B cell (primary cell): ENCODE results near the gene IL17RE. TPM values are rescaled to one million over a fixed set of nuclear protein-coding genes. Genes with fewer than 3 reads are reported as not detected.

ENCODE experiments used
- polyA plus RNA-seq: library from polyadenylated mRNA; depleted of rRNA; stranded (reverse); fragments of >200 nt; gene quantifications from 2 replicates; pipeline ENCODE4 v1.2.3, GENCODE V29; 2012
- small RNA-seq: library from RNA; depleted of rRNA; stranded (forward); fragments of <200 nt; gene quantifications from one replicate; pipeline ENCODE3, GENCODE V24; 2012; ENCODE audit warnings: low replicate concordance, low read depth; ENCODE audit not compliant: insufficient read length
- total RNA-seq, 2 donors: library from RNA; stranded (reverse); fragments of 120-200 nt in 1 of 2; gene quantifications; 1 replicate in 1 of 2; 2 replicates in 1 of 2; pipeline versions ENCODE4 v1.2.3 to v1.2.4, GENCODE V29; 2013 to 2022

IL17RE gene
- total and polyA plus RNA-seq, 2 donors (not counting 1 experiment from before 2014, with no cell fraction given) = 0.37 TPM; not detected in 1

Small RNA genes lying within 50 kb of the gene (small RNA-seq; reads per million reads assigned to genes)
- gene RNU6-882P = not detected

Other genes starting within 250 kb of the IL17RE start
- 0.37 and 1.2 TPM in 2 replicates for gene CPNE9, start 199.0 kb upstream of the IL17RE start, total RNA-seq
- 0.20 and 0.30 TPM in 2 replicates for gene CPNE9, start 199.0 kb upstream of the IL17RE start, polyA plus RNA-seq
- 36.5 and 40.1 TPM in 2 replicates for gene BRPF1, start 171.1 kb upstream of the IL17RE start, total RNA-seq
- gene BRPF1, start 171.1 kb upstream of the IL17RE start, polyA plus RNA-seq = 22.2 and 24.4 TPM in 2 replicates
- 81.6 and 90.8 TPM in 2 replicates for gene OGG1, start 152.9 kb upstream of the IL17RE start, total RNA-seq
- gene OGG1, start 152.9 kb upstream of the IL17RE start, polyA plus RNA-seq = 26.5 and 45.6 TPM in 2 replicates
- gene CAMK1, start 132.9 kb upstream of the IL17RE start, total RNA-seq = 0.57 and 1.1 TPM in 2 replicates
- 0.82 and 0.97 TPM in 2 replicates for gene CAMK1, start 132.9 kb upstream of the IL17RE start, polyA plus RNA-seq
- gene TADA3, start 110.4 kb upstream of the IL17RE start, total RNA-seq = 43.4 and 45.6 TPM in 2 replicates
- 42.5 and 45.4 TPM in 2 replicates for gene TADA3, start 110.4 kb upstream of the IL17RE start, polyA plus RNA-seq
- gene ARPC4, start 109.8 kb upstream of the IL17RE start, total RNA-seq = 174 and 179 TPM in 2 replicates
- gene ARPC4, start 109.8 kb upstream of the IL17RE start, polyA plus RNA-seq = 110 and 114 TPM in 2 replicates
- gene TTLL3, start 92.6 kb upstream of the IL17RE start, total RNA-seq = 84.5 and 84.6 TPM in 2 replicates
- gene TTLL3, start 92.6 kb upstream of the IL17RE start, polyA plus RNA-seq = 156 and 168 TPM in 2 replicates
- 60.7 and 62.1 TPM in 2 replicates for gene RPUSD3, start 58.8 kb upstream of the IL17RE start, total RNA-seq
- gene RPUSD3, start 58.8 kb upstream of the IL17RE start, polyA plus RNA-seq = 31.8 and 57.0 TPM in 2 replicates
- not detected in 2 replicates for gene CIDEC, start 22.6 kb upstream of the IL17RE start, total RNA-seq
- gene CIDEC, start 22.6 kb upstream of the IL17RE start, polyA plus RNA-seq = not detected in 2 replicates
- 25.7 and 26.2 TPM in 2 replicates for gene JAGN1, start 12.2 kb upstream of the IL17RE start, total RNA-seq
- 20.3 and 20.4 TPM in 2 replicates for gene JAGN1, start 12.2 kb upstream of the IL17RE start, polyA plus RNA-seq
- 0.24 and 0.25 TPM in 2 replicates for gene IL17RC, start 14.2 kb downstream of the IL17RE start, total RNA-seq
- 0.98 and 1.2 TPM in 2 replicates for gene IL17RC, start 14.2 kb downstream of the IL17RE start, polyA plus RNA-seq
- 47.4 and 47.6 TPM in 2 replicates for gene CRELD1, start 31.0 kb downstream of the IL17RE start, total RNA-seq
- 46.0 and 46.8 TPM in 2 replicates for gene CRELD1, start 31.0 kb downstream of the IL17RE start, polyA plus RNA-seq
- 3.9 and 4.4 TPM in 2 replicates for gene PRRT3, start 49.6 kb downstream of the IL17RE start, total RNA-seq
- 1.0 and 1.7 TPM in 2 replicates for gene PRRT3, start 49.6 kb downstream of the IL17RE start, polyA plus RNA-seq
- gene EMC3, start 84.0 kb downstream of the IL17RE start, total RNA-seq = 38.0 and 38.6 TPM in 2 replicates
- 38.7 and 64.8 TPM in 2 replicates for gene EMC3, start 84.0 kb downstream of the IL17RE start, polyA plus RNA-seq
- 31.7 and 35.5 TPM in 2 replicates for gene FANCD2, start 123.6 kb downstream of the IL17RE start, total RNA-seq
- 65.8 and 98.5 TPM in 2 replicates for gene FANCD2, start 123.6 kb downstream of the IL17RE start, polyA plus RNA-seq
- gene FANCD2OS, start 205.4 kb downstream of the IL17RE start, total RNA-seq = not detected in 2 replicates
- gene FANCD2OS, start 205.4 kb downstream of the IL17RE start, polyA plus RNA-seq = not detected in 2 replicates
- gene BRK1, start 212.8 kb downstream of the IL17RE start, total RNA-seq = 82.8 and 86.3 TPM in 2 replicates
- gene BRK1, start 212.8 kb downstream of the IL17RE start, polyA plus RNA-seq = 37.2 and 55.0 TPM in 2 replicates
- 134 and 137 TPM in 2 replicates for gene VHL, start 238.9 kb downstream of the IL17RE start, total RNA-seq
- 31.5 and 43.6 TPM in 2 replicates for gene VHL, start 238.9 kb downstream of the IL17RE start, polyA plus RNA-seq